HepG2 (cell line): ENCODE results near the gene MIX23. TPM values are rescaled to one million over a fixed set of nuclear protein-coding genes. Genes with fewer than 3 reads are reported as not detected.

Experiments used
- ATAC-seq: fragments of 200-7000 bp; cut with Tn5 transposase; 3 replicates; pipeline ENCODE4 v1.9.1; 2020; ENCODE audit warnings: mild to moderate bottlenecking, moderate library complexity
- BruUV-seq: library from RNA; stranded (reverse); fragments of 400-500 nt; replicated peaks from 2 replicates; lab custom pipeline; 2021; lab: Mats Ljungman, UMichigan
- CTCF ChIA-PET: fragments of 300-600 bp; formaldehyde crosslinking; extraction: SDS; loops from one replicate; lab custom pipeline; 2021; ENCODE audit warnings: low total read pairs, inconsistent platforms, low intra/inter-chr PET ratio; lab: Yijun Ruan, JAX
- POLR2A ChIA-PET: fragments of 350-600 bp; sonication (Branson Sonifier 250); formaldehyde crosslinking; loops from one replicate; lab custom pipeline; 2020; ENCODE audit warnings: antibody characterized with exemption, inconsistent platforms; lab: Yijun Ruan, JAX
- DNase-seq: peaks from one replicate; pipeline ENCODE4 v3.0.0-alpha.2; 2015; ENCODE audit warnings: low spot score
- FAIRE-seq: peaks from 3 replicates; lab custom pipeline; 2011; peaks lifted over from hg19 to GRCh38; lab: Jason Lieb, UNC
- H2AFZ ChIP-seq: one replicate; pipeline ENCODE4 v1.6.1; 2011; ENCODE audit warnings: low read length, inconsistent platforms
- H3K27ac ChIP-seq: fragments of 300-600 bp; 3 replicates; pipeline ENCODE4 v1.8.0; 2011; ENCODE audit warnings: mixed run types, mild to moderate bottlenecking, mixed read lengths, low read length, inconsistent platforms; ENCODE audit not compliant: insufficient read depth; ENCODE audit errors: extremely low read length
- H3K27me3 ChIP-seq, 2 experiments: fragments of 200-600 bp in 1 of 2; 2 replicates in 1 of 2; 3 replicates in 1 of 2; pipeline versions ENCODE4 v1.6.0 to v1.8.0; 2011; ENCODE audit warnings: low read length in 2 of 2, mild to moderate bottlenecking in 2 of 2, moderate library complexity in 2 of 2, inconsistent platforms in 1 of 2; ENCODE audit not compliant: insufficient read depth in 2 of 2, control insufficient read depth in 1 of 2
- H3K36me3 ChIP-seq, 2 experiments: fragments of 200-600 bp in 1 of 2; replicated peaks in 1 of 2; 2 replicates in 1 of 2; 3 replicates in 1 of 2; pipeline versions ENCODE4 v1.5.1 to v1.8.0; 2011; ENCODE audit warnings: low read length in 2 of 2, inconsistent platforms in 1 of 2; ENCODE audit not compliant: insufficient read depth in 2 of 2, control insufficient read depth in 1 of 2
- H3K4me1 ChIP-seq: 2 replicates; pipeline ENCODE4 v1.5.1; 2012; ENCODE audit warnings: low read length, inconsistent platforms; ENCODE audit not compliant: insufficient read depth
- H3K4me2 ChIP-seq: 2 replicates; pipeline ENCODE4 v1.6.0; 2011; ENCODE audit warnings: low read depth, low read length, inconsistent platforms
- H3K4me3 ChIP-seq, 3 experiments: fragments of 200-600 bp in 1 of 3; sonication (generic), shearing (Covaris generic) in 1 of 3; replicated peaks in 1 of 3; 2 replicates each; pipeline ENCODE4 v1.5.1; 2011 to 2016; ENCODE audit warnings: low read length in 3 of 3, inconsistent platforms in 2 of 3, low read depth in 2 of 3, mild to moderate bottlenecking in 2 of 3, control low read depth in 1 of 3, mixed read lengths in 1 of 3; ENCODE audit not compliant: insufficient read depth in 1 of 3
- H3K79me2 ChIP-seq: one replicate; pipeline ENCODE4 v1.6.1; 2011; ENCODE audit warnings: low read length, inconsistent platforms; ENCODE audit not compliant: insufficient read depth
- H3K9ac ChIP-seq: 2 replicates; pipeline ENCODE4 v1.6.0; 2011; ENCODE audit warnings: mild to moderate bottlenecking, low read depth, low read length, inconsistent platforms; ENCODE audit not compliant: insufficient read depth
- H3K9me3 ChIP-seq: 2 replicates; pipeline ENCODE4 v1.5.1; 2012; ENCODE audit warnings: mild to moderate bottlenecking, low read length
- H4K20me1 ChIP-seq: 2 replicates; pipeline ENCODE4 v1.6.0; 2011; ENCODE audit warnings: inconsistent platforms, mild to moderate bottlenecking, low read length, moderate library complexity; ENCODE audit not compliant: insufficient read depth
- BRD4 ChIP-seq: sonication (generic); formaldehyde crosslinking; IDR thresholded peaks from 2 replicates; pipeline ENCODE4 v1.4.0; 2020; ENCODE audit warnings: missing genetic modification reagents
- EEA1 ChIP-seq: sonication (generic); formaldehyde crosslinking; IDR thresholded peaks from 2 replicates; pipeline ENCODE4 v1.5.1; 2020; ENCODE audit warnings: mild to moderate bottlenecking, missing genetic modification reagents, borderline replicate concordance
- FOXA3 ChIP-seq: IDR thresholded peaks from 2 replicates; pipeline ENCODE4 v1.6.1; 2016; ENCODE audit warnings: missing genetic modification reagents, missing compliant biosample characterization
- GFI1 ChIP-seq: sonication (generic); formaldehyde crosslinking; IDR thresholded peaks from 2 replicates; pipeline ENCODE4 v1.5.0; 2020; ENCODE audit warnings: missing genetic modification reagents, mild to moderate bottlenecking, borderline replicate concordance
- KLF13 ChIP-seq: sonication (generic); formaldehyde crosslinking; IDR thresholded peaks from 2 replicates; pipeline ENCODE4 v1.4.0; 2020; ENCODE audit warnings: mild to moderate bottlenecking, missing genetic modification reagents
- MIER3 ChIP-seq: IDR thresholded peaks from 2 replicates; pipeline ENCODE4 v1.6.1; 2016; ENCODE audit warnings: missing compliant biosample characterization, borderline replicate concordance
- NCOA2 ChIP-seq: sonication (generic); formaldehyde crosslinking; IDR thresholded peaks from 2 replicates; pipeline ENCODE4 v1.8.0; 2022; ENCODE audit warnings: inconsistent platforms
- RXRB ChIP-seq: IDR thresholded peaks from 2 replicates; pipeline ENCODE4 v1.6.1; 2016; ENCODE audit warnings: borderline replicate concordance, missing genetic modification reagents, missing compliant biosample characterization
- SMAD3 ChIP-seq: sonication (generic); formaldehyde crosslinking; IDR thresholded peaks from 2 replicates; pipeline ENCODE4 v1.4.0; 2020; ENCODE audit warnings: missing genetic modification reagents
- SOX5 ChIP-seq: IDR thresholded peaks from 2 replicates; pipeline ENCODE4 v1.6.1; 2016; ENCODE audit warnings: borderline replicate concordance
- ZMYM3 ChIP-seq: sonication (generic); formaldehyde crosslinking; IDR thresholded peaks from 2 replicates; pipeline ENCODE4 v1.5.1; 2020; ENCODE audit warnings: mild to moderate bottlenecking, missing genetic modification reagents
- ZNF432 ChIP-seq: sonication (generic); formaldehyde crosslinking; IDR thresholded peaks from 2 replicates; pipeline ENCODE4 v1.5.0; 2020; ENCODE audit warnings: missing genetic modification reagents, mild to moderate bottlenecking, borderline replicate concordance
- ZNF446 ChIP-seq: sonication (generic); formaldehyde crosslinking; IDR thresholded peaks from 2 replicates; pipeline ENCODE4 v1.5.0; 2020; ENCODE audit warnings: mild to moderate bottlenecking, missing genetic modification reagents
- ZSCAN29 ChIP-seq: sonication (generic); formaldehyde crosslinking; conservative IDR thresholded peaks from 2 replicates; pipeline ENCODE4 v1.4.0; 2020; ENCODE audit warnings: mild to moderate bottlenecking, missing genetic modification reagents
- WGBS: methylation state at CpG from one replicate; pipeline ENCODE4 v1.1.6; 2017; ENCODE audit warnings: low lambda C conversion rate; 5-methylcytosine and 5-hydroxymethylcytosine counted together
- in situ Hi-C: cut with HindIII; loops from 2 replicates; pipeline ENCODE4 v1.10.0; 2017; ENCODE audit warnings: low pct_unique_long_range_greater_than_20kb; ENCODE audit not compliant: extremely low pct_ligation_motif_present
- intact Hi-C: fragments of 100-400 bp; cut with micrococcal nuclease; formaldehyde crosslinking; loops from one replicate; pipeline ENCODE4 v1.10.0; 2022; ENCODE audit not compliant: unreplicated experiment
- polyA plus RNA-seq, 8 experiments: library from polyadenylated mRNA; depleted of rRNA in 3 of 8; stranded (reverse) in 7 of 8; unstranded in 1 of 8; fragments of >200 nt; fragmentation: Illumina TruSeq in 4 of 8; extraction: Trizol in 4 of 8; gene quantifications; 2 replicates each; pipeline versions ENCODE4 v1.2.1 to v1.2.3, GENCODE V29; 2011 to 2016; ENCODE audit warnings: low read depth in 4 of 8, missing spikeins in 1 of 8, mixed read lengths in 1 of 8; ENCODE audit not compliant: insufficient read depth in 1 of 8
- total RNA-seq, 5 experiments: library from RNA; depleted of rRNA; stranded (reverse); fragments of >200 nt; fragmentation: Illumina TruSeq; extraction: Trizol; gene quantifications; 2 replicates each; pipeline ENCODE4 v1.2.3, GENCODE V29; 2016; ENCODE audit warnings: low read depth in 1 of 5
- TF ChIP-seq, protein P1 (sequence below): sonication (generic); formaldehyde crosslinking; IDR thresholded peaks from 2 replicates; pipeline ENCODE4 v1.4.0; 2020; ENCODE audit warnings: missing genetic modification reagents
- TF ChIP-seq, protein P2 (sequence below): sonication (generic); formaldehyde crosslinking; IDR thresholded peaks from 2 replicates; pipeline ENCODE4 v1.8.0; 2022; ENCODE audit warnings: mild to moderate bottlenecking, missing genetic modification reagents, moderate library complexity
- TF ChIP-seq, protein P3 (sequence below): sonication (generic); formaldehyde crosslinking; IDR thresholded peaks from 2 replicates; pipeline ENCODE4 v1.4.0; 2020; ENCODE audit warnings: missing genetic modification reagents
- TF ChIP-seq, protein P4 (sequence below): sonication (generic); formaldehyde crosslinking; IDR thresholded peaks from 2 replicates; pipeline ENCODE4 v1.8.0; 2022; ENCODE audit warnings: low read depth, missing genetic modification reagents

MIX23 gene
- total and polyA plus RNA-seq, 2 of the 13 experiments (the other 11 are each of a cell fraction or from before 2014, with no cell fraction given): 20.0 to 152 TPM

- TF ChIP-seq, protein P1, sequence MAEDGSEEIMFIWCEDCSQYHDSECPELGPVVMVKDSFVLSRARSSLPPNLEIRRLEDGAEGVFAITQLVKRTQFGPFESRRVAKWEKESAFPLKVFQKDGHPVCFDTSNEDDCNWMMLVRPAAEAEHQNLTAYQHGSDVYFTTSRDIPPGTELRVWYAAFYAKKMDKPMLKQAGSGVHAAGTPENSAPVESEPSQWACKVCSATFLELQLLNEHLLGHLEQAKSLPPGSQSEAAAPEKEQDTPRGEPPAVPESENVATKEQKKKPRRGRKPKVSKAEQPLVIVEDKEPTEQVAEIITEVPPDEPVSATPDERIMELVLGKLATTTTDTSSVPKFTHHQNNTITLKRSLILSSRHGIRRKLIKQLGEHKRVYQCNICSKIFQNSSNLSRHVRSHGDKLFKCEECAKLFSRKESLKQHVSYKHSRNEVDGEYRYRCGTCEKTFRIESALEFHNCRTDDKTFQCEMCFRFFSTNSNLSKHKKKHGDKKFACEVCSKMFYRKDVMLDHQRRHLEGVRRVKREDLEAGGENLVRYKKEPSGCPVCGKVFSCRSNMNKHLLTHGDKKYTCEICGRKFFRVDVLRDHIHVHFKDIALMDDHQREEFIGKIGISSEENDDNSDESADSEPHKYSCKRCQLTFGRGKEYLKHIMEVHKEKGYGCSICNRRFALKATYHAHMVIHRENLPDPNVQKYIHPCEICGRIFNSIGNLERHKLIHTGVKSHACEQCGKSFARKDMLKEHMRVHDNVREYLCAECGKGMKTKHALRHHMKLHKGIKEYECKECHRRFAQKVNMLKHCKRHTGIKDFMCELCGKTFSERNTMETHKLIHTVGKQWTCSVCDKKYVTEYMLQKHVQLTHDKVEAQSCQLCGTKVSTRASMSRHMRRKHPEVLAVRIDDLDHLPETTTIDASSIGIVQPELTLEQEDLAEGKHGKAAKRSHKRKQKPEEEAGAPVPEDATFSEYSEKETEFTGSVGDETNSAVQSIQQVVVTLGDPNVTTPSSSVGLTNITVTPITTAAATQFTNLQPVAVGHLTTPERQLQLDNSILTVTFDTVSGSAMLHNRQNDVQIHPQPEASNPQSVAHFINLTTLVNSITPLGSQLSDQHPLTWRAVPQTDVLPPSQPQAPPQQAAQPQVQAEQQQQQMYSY (CRISPR knock-in tag): no peak
These were observed 50.5 kb downstream of the MIX23 start (continued) for GRCh38 chr3:122332551-122332950.

- Histone ChIP-seq H3K4me2 (no peak overlapping the region), H3K79me2 (no peaks in the 10 kb centered on the region), H4K20me1 (no peaks in the 10 kb centered on the region), H3K9ac (no peak overlapping the region), H3K36me3 (no peaks in the 10 kb centered on the region), H3K27me3 (no peaks in the 10 kb centered on the region), H3K4me1 (no peaks in the 10 kb centered on the region), H3K9me3 (no peaks in the 10 kb centered on the region), H2AFZ (no peak overlapping the region), H3K4me3 (no peak overlapping the region), H3K27ac (no peak overlapping the region)
- FAIRE-seq (no peak), ATAC-seq (no peak), DNase-seq (no peak)
- no TSS peak for BruUV-seq
- in situ Hi-C loops (no loop called here), intact Hi-C loops (no loop called here)
- ChIA-PET CTCF (no interaction called here), POLR2A (no interaction called here)
- WGBS: 63% methylated on average over 3 of the region's 4 CpGs
- TF ChIP-seq BRD4 (CRISPR knock-in tag) (no peak), FOXA3 (CRISPR knock-in tag) (no peak), SMAD3 (CRISPR knock-in tag) (no peak), SOX5 (no peak), RXRB (CRISPR knock-in tag) (no peak), ZMYM3 (no peak), ZNF446 (CRISPR knock-in tag) (no peak), MIER3 (no peak), EEA1 (no peak), KLF13 (CRISPR knock-in tag) (no peak), NCOA2 (CRISPR knock-in tag) (no peak), GFI1 (CRISPR knock-in tag) (no peak), ZSCAN29 (CRISPR knock-in tag) (no peak), ZNF432 (CRISPR knock-in tag) (no peak)
- TF ChIP-seq, protein P2, sequence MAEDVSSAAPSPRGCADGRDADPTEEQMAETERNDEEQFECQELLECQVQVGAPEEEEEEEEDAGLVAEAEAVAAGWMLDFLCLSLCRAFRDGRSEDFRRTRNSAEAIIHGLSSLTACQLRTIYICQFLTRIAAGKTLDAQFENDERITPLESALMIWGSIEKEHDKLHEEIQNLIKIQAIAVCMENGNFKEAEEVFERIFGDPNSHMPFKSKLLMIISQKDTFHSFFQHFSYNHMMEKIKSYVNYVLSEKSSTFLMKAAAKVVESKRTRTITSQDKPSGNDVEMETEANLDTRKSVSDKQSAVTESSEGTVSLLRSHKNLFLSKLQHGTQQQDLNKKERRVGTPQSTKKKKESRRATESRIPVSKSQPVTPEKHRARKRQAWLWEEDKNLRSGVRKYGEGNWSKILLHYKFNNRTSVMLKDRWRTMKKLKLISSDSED (CRISPR knock-in tag): no peak
- TF ChIP-seq, protein P3, sequence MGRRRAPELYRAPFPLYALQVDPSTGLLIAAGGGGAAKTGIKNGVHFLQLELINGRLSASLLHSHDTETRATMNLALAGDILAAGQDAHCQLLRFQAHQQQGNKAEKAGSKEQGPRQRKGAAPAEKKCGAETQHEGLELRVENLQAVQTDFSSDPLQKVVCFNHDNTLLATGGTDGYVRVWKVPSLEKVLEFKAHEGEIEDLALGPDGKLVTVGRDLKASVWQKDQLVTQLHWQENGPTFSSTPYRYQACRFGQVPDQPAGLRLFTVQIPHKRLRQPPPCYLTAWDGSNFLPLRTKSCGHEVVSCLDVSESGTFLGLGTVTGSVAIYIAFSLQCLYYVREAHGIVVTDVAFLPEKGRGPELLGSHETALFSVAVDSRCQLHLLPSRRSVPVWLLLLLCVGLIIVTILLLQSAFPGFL: no peak
- TF ChIP-seq, protein P4, sequence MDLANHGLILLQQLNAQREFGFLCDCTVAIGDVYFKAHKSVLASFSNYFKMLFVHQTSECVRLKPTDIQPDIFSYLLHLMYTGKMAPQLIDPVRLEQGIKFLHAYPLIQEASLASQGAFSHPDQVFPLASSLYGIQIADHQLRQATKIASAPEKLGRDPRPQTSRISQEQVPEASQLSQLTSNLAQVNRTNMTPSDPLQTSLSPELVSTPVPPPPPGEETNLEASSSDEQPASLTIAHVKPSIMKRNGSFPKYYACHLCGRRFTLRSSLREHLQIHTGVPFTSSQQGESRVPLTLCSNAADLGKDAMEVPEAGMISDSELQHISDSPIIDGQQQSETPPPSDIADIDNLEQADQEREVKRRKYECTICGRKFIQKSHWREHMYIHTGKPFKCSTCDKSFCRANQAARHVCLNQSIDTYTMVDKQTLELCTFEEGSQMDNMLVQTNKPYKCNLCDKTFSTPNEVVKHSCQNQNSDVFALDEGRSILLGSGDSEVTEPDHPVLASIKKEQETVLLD (CRISPR knock-in tag): no peak
These were observed 51.1 kb downstream of the MIX23 start for GRCh38 chr3:122331886-122332285.
